GM19025 (cell line): Measurements from ENCODE around the gene RSPH3.
A peak's percentile ranks its signal among the peaks of the same experiment; 100 is the strongest.
"Not testable (repeated sequence)": the region's sequence is repeated elsewhere in the genome, so short reads cannot be mapped to it uniquely, and the experiment has no call there.

Experiments
- ATAC-seq: cut with Tn5 transposase; IDR thresholded peaks from one replicate; pipeline ENCODE4 v1.9.1; 2021; ENCODE audit warnings: mild to moderate bottlenecking, low read depth, moderate library complexity; ENCODE audit not compliant: unreplicated experiment

RSPH3 gene, protein sequence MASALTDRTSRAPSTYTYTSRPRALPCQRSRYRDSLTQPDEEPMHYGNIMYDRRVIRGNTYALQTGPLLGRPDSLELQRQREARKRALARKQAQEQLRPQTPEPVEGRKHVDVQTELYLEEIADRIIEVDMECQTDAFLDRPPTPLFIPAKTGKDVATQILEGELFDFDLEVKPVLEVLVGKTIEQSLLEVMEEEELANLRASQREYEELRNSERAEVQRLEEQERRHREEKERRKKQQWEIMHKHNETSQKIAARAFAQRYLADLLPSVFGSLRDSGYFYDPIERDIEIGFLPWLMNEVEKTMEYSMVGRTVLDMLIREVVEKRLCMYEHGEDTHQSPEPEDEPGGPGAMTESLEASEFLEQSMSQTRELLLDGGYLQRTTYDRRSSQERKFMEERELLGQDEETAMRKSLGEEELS

DNA sequence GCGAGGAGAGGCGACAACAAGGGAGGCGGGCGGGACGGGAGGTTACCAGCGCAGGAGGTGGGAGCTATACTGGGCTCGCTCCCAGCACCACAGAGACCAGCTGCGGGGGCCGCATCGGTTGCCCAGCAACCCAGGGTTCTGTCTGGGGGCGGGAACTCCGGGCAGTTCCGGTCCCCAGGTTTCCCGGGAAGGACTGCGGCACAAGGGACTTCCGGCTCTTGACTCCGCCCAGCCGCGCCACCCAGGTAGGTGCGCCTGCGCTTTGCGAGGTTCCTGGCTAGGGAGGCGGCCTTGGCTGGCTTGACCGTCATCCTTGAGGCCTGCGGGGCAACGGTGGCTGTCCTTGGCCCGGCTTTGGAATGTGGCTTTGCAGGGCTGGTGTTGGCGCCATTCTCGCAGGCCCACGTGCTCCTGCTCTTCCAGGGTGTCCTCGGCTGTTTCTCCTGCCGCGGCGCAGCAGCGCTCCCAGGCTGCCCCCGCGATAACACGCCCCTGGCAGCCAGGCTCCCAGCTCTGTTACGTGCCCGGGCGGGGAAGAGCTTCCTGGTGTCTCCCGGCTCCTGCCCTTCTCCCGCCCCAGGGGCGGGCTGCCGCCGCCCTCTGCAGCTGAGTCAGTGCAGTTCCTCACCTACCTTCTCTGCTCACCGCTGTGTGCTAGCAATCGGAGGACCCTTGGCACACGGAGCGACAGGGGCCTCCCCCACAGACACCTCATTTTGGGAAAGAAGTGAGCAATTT, at the start of gene RSPH3:
Gene RSPH3 (minus strand): TSS at position 537 of the 738 bp plus-strand sequence. CDS start 652 bp downstream, outside the sequence.
- peak; percentile 92 for ATAC-seq

DNA sequence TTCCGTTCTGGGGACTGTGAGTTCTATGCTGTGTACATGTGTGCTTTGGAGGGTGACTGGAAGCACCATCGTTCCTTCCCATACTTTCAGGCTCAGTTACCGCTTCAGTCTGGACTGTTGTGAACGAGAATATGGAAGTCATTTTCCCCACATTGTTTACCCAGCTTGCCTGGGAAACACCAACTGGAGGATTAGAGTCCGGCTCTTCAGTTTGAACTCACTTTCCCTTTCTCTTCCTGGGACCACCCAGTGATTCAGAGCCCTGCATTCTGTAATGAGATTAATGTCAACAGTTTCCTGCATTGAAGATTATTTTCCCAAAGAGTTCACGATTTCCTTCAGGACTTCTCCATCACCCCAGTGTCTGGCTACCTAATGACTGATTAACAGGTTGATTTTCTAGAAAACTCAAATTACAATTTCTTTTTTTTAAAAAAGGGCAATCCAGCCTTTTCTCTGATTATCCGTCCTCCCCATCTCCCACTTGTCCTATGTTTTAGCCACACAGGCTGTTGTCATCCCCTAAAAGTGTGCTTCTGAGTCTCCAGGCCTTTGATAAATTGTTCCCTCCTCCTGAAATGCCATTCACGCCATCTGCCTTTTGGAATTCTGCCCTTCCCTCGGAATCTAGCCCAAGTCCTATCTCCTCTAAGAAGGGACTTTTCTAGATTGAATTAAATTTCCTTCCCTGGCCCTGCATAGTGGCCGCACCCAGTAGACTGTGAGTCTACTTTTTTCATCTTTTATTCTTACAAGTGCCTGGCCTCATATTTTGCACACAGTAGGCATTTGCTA, 48.1 kb upstream of the RSPH3 start:
- no peak for ATAC-seq

GRCh38 chr6:159045801-159046200, 45.8 kb upstream of the RSPH3 start:
- ATAC-seq = no peak

- ATAC-seq = peak; percentile 65
These were observed 45.1 kb upstream of the RSPH3 start, which contains the start of gene TAGAP for GRCh38 chr6:159044899-159045727. TAGAP (minus strand) TSS chr6:159044991; CDS start chr6:159044146, 845 bp downstream.

DNA sequence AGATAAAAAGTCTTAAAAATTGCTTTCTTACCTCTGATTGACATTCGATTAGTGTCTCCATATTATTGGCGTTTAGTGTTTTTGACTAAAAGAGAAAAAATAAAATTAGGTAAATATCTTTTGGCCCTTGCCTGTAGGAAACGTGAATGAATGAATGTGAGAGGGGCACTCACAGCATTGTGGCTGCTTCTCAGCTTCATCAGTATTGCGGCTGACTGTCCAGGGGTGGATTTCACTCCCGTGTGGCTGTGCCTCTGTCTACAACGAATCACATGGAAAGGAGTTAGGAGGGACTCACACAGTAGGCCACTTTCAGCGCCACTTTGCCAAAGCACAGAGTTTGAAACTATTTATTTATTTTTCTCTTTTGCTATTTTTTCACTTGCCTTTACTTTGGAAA, 43.9 kb upstream of the RSPH3 start:
- no peak for ATAC-seq

DNA sequence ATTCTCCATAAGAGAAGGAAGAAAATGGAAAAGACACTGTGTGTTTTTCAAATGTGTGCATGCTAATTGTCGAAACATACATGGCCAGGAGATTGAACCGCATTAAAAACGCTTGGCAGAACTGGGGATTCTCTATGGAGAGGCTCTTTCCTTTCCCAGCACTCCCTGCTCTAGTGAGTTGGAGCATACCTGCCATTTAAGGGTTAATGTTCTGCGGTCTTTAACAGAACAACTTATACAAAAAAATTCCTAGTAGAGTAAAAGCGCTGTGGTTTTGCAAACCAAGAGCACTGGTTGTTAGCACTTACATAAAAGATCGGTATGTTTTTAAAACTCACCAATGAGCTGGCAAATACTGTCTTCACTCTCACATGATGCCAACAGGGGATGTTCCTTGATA, 43.2 kb upstream of the RSPH3 start:
- no peak for ATAC-seq

- no peak for ATAC-seq
These were observed 42.8 kb upstream of the RSPH3 start for GRCh38 chr6:159042826-159043181.

DNA sequence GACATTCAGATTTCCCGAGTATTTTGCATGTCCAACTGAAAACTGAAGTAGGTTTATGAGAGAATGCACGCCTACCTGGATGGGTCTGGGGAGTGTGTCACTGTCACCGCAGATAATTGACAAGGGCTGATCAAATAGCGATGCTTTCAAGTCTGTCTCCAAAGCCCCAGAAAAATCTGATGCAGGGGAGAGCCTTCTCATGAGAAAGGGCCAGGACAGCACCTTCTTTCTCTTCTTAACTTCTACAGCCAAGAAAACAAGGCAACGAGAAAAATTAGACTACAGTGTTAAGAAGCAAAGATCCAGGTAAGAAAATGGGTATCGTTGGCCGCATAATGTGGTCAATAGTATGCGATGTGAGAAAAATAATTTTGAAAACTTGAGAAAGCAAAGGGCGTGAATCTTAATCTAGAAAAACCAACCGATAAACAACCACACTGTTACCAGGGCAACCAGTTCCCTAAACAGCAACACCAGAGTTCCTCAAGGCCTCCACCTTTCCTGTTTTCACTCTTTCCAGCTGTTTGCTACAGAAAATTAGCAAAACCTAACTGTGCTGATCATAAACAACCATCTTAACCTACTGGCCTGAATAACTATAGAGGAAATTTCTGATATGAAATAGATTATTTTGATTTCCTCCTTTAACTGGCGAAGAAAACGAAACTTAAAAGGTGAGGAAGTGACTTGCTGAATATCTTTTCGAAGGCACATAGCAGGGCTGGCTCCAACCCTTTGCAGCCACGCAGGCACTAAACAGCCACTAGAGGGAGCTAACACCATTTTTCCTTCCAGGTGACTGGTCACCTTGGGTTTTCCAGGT, 42.2 kb upstream of the RSPH3 start:
- peak; percentile 29 for ATAC-seq

- no peak for ATAC-seq
These were observed 41.2 kb upstream of the RSPH3 start for GRCh38 chr6:159041181-159041580.

- ATAC-seq = no peak
These were observed 39.9 kb upstream of the RSPH3 start for GRCh38 chr6:159039885-159040258.

DNA sequence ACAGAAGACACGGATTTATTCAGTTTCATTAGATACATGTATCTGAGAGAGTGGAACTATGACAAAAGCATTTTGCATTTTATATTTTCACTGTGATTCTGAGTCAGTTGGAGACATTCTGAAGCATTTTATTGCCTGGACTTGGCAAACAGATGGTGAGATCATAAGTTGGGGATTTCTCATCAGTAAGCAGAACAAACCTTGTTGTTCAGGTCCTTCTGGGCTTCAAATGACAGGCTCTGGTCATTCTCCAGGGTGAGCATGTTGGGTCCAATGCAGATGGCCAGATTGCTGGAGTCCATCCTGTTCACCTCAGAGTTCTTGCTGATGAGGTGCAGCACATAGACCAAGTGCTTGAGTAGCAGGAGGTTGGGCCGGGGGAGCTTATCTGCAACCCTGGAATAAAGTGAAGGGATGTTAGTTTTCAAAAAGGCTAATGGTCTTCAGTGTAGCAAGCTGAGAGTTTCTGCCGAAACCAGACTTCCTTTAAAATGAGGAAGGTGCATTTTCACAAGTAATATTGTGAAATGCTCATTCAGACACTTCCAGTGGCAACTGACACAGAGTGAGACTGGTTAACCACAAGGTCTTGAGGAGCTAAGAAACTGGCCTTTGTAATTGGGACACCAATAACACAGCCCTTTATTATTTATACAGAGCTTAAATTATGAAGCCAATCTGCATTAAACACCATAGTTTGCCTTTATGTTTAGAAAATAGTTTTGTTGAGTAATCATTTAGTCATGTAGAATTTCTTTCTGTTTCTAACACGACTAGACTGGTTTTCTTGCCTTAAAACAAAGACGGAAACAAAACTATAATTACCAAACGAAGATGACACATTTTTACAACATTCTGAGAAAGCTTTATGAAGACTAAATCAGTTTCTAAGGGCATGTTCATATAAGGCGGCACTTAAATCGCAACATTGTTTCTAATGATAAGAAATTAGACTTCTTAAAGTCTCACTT, 39.2 kb upstream of the RSPH3 start:
- peak; percentile 80 for ATAC-seq

DNA sequence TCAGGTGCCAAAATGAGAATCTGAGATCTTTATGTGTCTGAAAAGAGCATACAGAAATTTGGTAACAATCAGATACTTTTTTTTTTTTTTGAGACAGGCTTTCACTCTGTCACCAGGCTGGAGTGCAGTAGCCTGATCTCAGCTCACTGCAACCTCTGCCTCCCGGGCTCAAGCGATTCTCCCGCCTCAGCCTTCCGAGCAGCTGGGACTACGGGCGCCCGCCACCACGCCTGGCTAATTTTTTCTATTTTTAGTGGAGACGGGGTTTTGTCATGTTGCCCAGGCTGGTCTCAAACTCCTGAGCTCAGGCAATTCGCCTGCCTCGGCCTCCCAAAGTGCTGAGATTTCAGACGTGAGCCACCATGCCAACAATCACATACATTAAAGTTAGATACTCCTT, 38.3 kb upstream of the RSPH3 start:
- not testable (repeated sequence) for ATAC-seq

DNA sequence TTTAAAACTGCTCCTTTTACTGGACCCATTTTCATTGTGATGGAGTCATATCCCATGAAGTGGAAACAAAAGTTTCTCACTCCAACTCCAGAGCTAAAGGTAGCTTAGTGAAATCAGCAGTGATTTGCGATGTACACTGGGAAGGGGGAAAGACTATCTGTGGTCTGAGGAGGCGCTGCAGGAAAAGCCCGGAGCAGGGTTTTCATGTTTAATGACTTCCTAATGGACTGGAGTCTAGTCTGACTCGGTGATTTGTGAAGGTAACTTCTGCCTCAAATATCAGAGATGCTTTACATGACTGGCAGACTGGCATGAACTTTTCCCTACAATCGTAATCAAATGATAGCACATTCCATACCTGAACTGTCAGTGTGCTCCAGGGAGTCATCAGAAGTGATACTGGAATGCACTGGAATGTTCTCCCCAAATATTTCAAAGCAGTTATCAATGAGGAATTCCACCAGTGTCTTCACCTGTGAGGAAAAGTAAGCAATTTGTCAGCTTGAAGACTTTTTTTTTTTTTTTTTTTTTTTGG, 37.8 kb upstream of the RSPH3 start:
- no peak for ATAC-seq

- no peak for ATAC-seq
These were observed 36.7 kb upstream of the RSPH3 start for GRCh38 chr6:159036673-159037072.

DNA sequence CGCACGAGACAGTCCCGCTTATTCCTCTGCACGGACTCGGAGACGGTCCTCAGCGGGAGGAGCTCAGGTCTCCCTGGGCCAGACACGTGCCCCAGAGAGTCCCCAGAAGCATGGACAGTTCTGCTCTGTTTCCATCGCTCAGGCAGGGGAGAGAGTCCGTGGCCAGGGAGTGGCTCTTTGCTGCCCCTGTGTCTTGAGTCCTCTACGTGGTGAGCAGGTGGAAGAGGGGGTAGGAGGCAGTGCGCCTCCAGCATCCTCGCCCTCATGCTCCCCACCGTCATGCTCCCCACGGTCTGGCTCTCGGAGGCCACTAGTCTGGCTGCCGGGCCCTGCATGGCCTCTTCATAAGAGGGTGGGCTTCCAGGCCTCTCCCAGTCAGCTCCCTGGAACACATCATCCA, 35.9 kb upstream of the RSPH3 start:
- ATAC-seq = no peak

GRCh38 chr6:159033160-159034049, 33.4 kb upstream of the RSPH3 start:
- no peak for ATAC-seq

- no peak for ATAC-seq
These were observed 31.8 kb upstream of the RSPH3 start for GRCh38 chr6:159031846-159032245.
